Stomach (tissue), 9 donors: ENCODE measurements around the gene MGAT2. TPM values are rescaled to one million over a fixed set of nuclear protein-coding genes. Genes with fewer than 3 reads are reported as not detected.
"Not testable (repeated sequence)": the region's sequence is repeated elsewhere in the genome, so short reads cannot be mapped to it uniquely, and the experiment has no call there.

Source experiments
- DNase-seq, 2 donors: peaks; one replicate each; pipeline versions ENCODE4 v3.0.0 to v3.0.0-alpha.2; 2013 to 2019
- H3K27ac ChIP-seq, 5 donors: fragments of 200-600 bp in 4 of 5; sonication (generic) in 4 of 5; one replicate each; pipeline ENCODE4 v1.5.1; 2013 to 2019; ENCODE audit warnings: mild to moderate bottlenecking in 1 of 5, moderate library complexity in 1 of 5
- H3K27me3 ChIP-seq, 3 donors: fragments of 200-600 bp; sonication (generic); one replicate each; pipeline ENCODE4 v1.5.1; 2017 to 2019; ENCODE audit warnings: mixed run types in 1 of 3
- H3K36me3 ChIP-seq, 4 donors: fragments of 200-600 bp; sonication (generic); 1 replicate in 3 of 4; 2 replicates in 1 of 4; pipeline ENCODE4 v1.5.1; 2016 to 2019
- H3K4me1 ChIP-seq, 4 donors: fragments of 200-600 bp; sonication (generic); one replicate each; pipeline ENCODE4 v1.5.1; 2016 to 2019
- H3K4me3 ChIP-seq, 4 donors: fragments of 200-600 bp; sonication (generic) in 3 of 4; one replicate each; pipeline ENCODE4 v1.5.1; 2016 to 2019; ENCODE audit warnings: mild to moderate bottlenecking in 1 of 4
- H3K9me3 ChIP-seq, 4 donors: fragments of 200-600 bp; sonication (generic); one replicate each; pipeline ENCODE4 v1.5.1; 2016 to 2019
- EP300 ChIP-seq: sonication (generic); formaldehyde crosslinking; IDR thresholded peaks from one replicate; pipeline ENCODE4 v1.6.1; 2017; ENCODE audit warnings: antibody characterized with exemption
- POLR2A ChIP-seq, 4 donors: fragments of 450-650 bp; IDR thresholded peaks; one replicate each; pipeline ENCODE4 v1.6.1; 2016; ENCODE audit warnings: antibody characterized with exemption in 4 of 4, control low read depth in 2 of 4, mild to moderate bottlenecking in 1 of 4, moderate library complexity in 1 of 4
- POLR2AphosphoS5 ChIP-seq, 3 donors: sonication (generic); formaldehyde crosslinking; IDR thresholded peaks; one replicate each; pipeline ENCODE4 v1.6.1; 2016; ENCODE audit warnings: antibody characterized with exemption in 3 of 3
- WGBS, 5 donors: extraction: QIAGEN DNeasy Blood & Tissue Kit in 3 of 5; methylation state at CpG; one replicate each; pipeline versions ENCODE4 v1.1.5 to v1.1.7; 2013 to 2018; 5-methylcytosine and 5-hydroxymethylcytosine counted together
- intact Hi-C: fragments of 100-400 bp; cut with DNase I; formaldehyde crosslinking; loops from one replicate; pipeline ENCODE4 v1.15.1; 2023; ENCODE audit warnings: low total_unique reads
- polyA plus RNA-seq, 3 donors: library from polyadenylated mRNA; stranded (reverse); fragments of 200-250 nt; gene quantifications; one replicate each; pipeline ENCODE4 v1.2.3, GENCODE V29; 2013
- total RNA-seq, 5 donors: library from RNA; depleted of rRNA; stranded (reverse); fragments of >200 nt; gene quantifications; one replicate each; pipeline versions ENCODE4 v1.1.0 to v1.2.3, GENCODE V29; 2014 to 2016
- TF ChIP-seq, protein P1 (sequence below), 7 experiments: fragments of 450-650 bp in 4 of 7; fragments of 200-600 bp in 3 of 7; sonication (generic) in 3 of 7; IDR thresholded peaks; one replicate each; pipeline ENCODE4 v1.5.1; 2016 to 2019; ENCODE audit warnings: antibody characterized with exemption in 7 of 7, control low read depth in 2 of 7, mild to moderate bottlenecking in 1 of 7
- donor health status: healthy with polysubstance abuse.
- donor health status: Bipolar disorder and iron deficiency.
- donor health status: healthy.

MGAT2 gene
- total and polyA plus RNA-seq, 8 donors = 0.58 to 58.2 (median 13.2) TPM

DNA sequence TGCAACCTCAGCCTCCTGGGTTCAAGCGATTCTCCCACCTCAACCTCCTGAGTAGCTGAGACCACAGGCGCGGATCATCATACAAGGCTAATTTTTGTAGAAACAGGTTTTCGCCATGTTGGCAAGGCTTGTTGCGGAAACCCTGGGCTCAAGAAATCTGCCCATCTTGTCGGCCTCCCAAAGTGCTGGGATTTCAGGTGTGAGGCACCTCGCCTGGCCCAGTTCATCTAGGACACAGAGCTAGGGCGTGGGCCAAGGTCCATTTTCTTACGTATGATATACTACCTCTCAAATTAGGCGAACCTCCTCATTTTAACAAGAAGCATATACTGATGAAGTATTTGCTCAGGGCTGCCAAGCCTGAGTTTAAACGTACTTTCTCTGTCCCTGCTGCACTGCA is 36.5 kb upstream of the MGAT2 start:
- intact Hi-C loops = no loop called here
- Histone ChIP-seq H3K4me1 (peaks cover 17 to 54% (median 32%) of the 10 kb centered on the region in 4 donors), H3K36me3 (peaks cover 18 to 34% (median 30%) of the 10 kb centered on the region in 4 donors), H3K27ac (no peak overlapping the region), H3K9me3 (no peaks in the 10 kb centered on the region), H3K27me3 (no peaks in the 10 kb centered on the region), H3K4me3 (peak overlapping the region in 3 of 4 donors; percentile 1 to 88 (median 82))
- DNase-seq = no peak
- no peak for TF ChIP-seq POLR2AphosphoS5 (IDR thresholded peaks at IDR 0.05)
- TF ChIP-seq EP300 = no peak
- TF ChIP-seq POLR2A (IDR thresholded peaks at IDR 0.05) = no peak
- TF ChIP-seq, protein P1, sequence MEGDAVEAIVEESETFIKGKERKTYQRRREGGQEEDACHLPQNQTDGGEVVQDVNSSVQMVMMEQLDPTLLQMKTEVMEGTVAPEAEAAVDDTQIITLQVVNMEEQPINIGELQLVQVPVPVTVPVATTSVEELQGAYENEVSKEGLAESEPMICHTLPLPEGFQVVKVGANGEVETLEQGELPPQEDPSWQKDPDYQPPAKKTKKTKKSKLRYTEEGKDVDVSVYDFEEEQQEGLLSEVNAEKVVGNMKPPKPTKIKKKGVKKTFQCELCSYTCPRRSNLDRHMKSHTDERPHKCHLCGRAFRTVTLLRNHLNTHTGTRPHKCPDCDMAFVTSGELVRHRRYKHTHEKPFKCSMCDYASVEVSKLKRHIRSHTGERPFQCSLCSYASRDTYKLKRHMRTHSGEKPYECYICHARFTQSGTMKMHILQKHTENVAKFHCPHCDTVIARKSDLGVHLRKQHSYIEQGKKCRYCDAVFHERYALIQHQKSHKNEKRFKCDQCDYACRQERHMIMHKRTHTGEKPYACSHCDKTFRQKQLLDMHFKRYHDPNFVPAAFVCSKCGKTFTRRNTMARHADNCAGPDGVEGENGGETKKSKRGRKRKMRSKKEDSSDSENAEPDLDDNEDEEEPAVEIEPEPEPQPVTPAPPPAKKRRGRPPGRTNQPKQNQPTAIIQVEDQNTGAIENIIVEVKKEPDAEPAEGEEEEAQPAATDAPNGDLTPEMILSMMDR (IDR thresholded peaks at IDR 0.05) = no peak
- WGBS, 5 donors = 76 to 83% (median 82%) methylated on average over 11 of the region's 11 CpGs

DNA sequence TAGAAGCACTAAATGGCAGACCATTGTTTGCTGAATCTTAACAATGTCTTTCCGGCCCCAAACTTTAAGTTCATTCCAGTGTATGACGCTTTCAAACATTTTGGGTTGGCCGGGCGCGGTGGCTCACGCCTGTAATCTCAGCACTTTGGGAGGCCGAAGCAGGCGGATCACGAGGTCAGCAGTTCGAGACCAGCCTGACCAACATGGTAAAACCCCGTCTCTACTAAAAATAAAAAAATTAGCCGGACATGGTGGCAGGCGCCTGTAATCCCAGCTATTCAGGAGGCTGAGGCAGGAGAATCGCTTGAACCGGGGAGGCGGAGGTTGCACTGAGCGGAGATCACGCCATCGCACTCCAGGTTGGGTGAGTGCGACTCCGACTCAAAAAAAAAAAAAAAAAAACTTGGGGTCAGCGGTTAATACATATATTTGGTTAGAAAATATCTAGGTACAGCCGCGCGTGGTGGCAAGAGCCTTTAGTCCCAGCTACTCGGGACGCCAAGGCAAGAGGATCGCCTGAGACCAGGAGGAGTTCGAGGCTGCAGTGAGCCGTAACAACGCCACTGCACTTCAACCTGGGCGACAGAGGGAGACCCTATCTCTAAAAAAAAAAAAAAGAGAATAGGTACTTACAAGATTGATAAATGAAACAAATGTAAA is 35.5 kb upstream of the MGAT2 start:
- H3K9me3 ChIP-seq, intact Hi-C loops, H3K27me3 ChIP-seq: not testable (repeated sequence)
- Histone ChIP-seq H3K4me3 (peak overlapping the region; percentile 61 to 92 (median 85)), H3K4me1 (peaks cover 17 to 54% (median 32%) of the 10 kb centered on the region in 4 donors), H3K36me3 (peaks cover 18 to 34% (median 30%) of the 10 kb centered on the region in 4 donors), H3K27ac (peak overlapping the region; percentile 84 to 98 (median 96))
- WGBS, 5 donors = 7 to 14% (median 10%) methylated on average over 32 of the region's 32 CpGs
- DNase-seq = peak in 1 of 2 donors; percentile 50

DNA sequence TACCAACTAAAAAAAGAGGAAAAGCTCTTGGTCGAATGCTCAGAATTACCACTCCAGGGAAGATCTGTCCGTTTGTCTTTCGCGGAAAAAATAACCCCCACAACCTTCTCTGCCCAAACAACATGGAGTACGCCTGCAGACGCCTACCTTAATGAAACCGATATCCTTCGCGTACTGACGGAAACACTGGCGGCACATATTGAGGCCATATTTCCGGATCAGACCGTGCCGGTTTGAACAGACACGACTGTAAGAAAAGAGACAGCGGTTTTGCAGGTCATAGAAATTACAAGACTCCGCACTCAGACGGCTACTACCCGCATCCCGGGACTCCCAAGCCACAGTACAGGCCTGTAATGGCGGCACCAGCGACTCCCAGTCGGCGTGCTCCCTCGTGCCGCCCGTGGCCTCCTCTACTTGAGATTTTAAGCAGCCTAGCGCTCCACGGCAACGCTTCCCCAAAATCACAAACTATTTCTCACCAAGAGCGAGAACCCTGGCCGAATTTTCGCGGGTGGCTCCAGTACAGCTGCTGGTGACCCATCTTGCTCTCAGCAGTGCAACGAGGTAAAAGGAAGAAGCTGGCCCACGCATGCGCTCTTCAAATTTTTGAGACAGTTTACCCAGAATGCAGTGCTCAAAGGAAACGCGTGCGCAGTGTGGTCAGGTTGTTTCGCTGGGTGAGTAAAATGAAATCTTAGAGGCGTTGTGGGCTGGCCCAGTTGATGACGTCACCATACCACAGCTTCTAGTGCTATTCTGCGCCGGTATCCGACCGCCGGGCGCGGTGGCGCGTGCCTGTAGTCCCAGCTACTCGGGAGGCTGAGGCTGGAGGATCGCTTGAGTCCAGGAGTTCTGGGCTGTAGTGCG is 34.6 kb upstream of the MGAT2 start, which contains the start of gene RPS29:
Gene RPS29, minus strand, starts transcription at position 578 of the 870 bp plus-strand sequence. Its CDS starts 34 bp downstream, at position 544.
- intact Hi-C loops = no loop called here
- 0 to 1% (median 0%) methylated on average over 52 to 54 of the region's 55 CpGs for whole genome bisulfite sequencing, 5 donors
- DNase-seq = peak; percentile 99 to 100

DNA sequence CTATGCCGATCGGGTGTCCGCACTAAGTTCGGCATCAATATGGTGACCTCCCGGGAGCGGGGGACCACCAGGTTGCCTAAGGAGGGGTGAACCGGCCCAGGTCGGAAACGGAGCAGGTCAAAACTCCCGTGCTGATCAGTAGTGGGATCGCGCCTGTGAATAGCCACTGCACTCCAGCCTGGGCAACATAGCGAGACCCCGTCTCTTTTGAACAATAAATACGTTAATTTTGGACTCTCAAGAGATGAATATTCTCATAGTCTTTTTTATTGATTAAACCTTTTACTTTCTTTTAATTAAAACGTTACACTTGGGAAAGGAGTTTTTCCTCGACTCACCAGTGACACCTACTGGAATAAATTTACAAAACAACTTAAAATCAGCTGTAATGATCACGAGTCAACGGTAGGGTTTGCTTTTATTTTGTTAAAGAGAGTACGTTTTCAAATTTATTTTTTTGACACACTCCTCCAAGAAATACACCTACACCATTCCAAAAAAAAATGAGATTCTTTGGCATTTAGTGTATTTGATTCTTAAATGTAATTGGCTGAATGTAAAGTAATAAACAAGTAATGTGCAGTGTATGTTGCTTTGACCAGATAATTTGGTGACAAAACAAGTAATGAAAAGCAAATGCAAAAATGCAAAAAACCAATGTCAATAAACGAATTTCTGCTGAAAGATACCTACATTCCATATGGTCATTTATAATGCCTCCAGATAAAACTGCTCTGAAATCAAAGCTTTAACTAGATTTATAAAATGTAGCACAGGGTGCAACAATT is 33.7 kb upstream of the MGAT2 start:
- 0 to 4% (median 1%) methylated on average over 11 to 13 of the region's 21 CpGs for WGBS, 5 donors
- Histone ChIP-seq H3K9me3 (no peaks in the 10 kb centered on the region), H3K27ac (peak overlapping the region; percentile 84 to 98 (median 96)), H3K4me3 (peak overlapping the region; percentile 61 to 92 (median 85)), H3K27me3 (no peaks in the 10 kb centered on the region), H3K36me3 (peaks cover 18 to 30% (median 26%) of the 10 kb centered on the region in 4 donors), H3K4me1 (peaks cover 17 to 48% (median 31%) of the 10 kb centered on the region in 4 donors)
- intact Hi-C loops = no loop called here
- TF ChIP-seq, protein P1 (IDR thresholded peaks at IDR 0.05) = peak in 5 of 7 experiments; percentile 56 to 86 (median 79)
- TF ChIP-seq POLR2AphosphoS5 (IDR thresholded peaks at IDR 0.05) = no peak
- DNase-seq = peak in 1 of 2 donors; percentile 83

More for the DNA sequence above, 34.6 kb upstream of the MGAT2 start, which contains the start of gene RPS29:
- peaks cover 17 to 54% (median 32%) of the 10 kb centered on the region in 4 donors for H3K4me1 ChIP-seq
- peak; percentile 95 to 98 (median 96) for TF ChIP-seq POLR2AphosphoS5 (IDR thresholded peaks at IDR 0.05)
- no peak for TF ChIP-seq EP300
- TF ChIP-seq POLR2A (IDR thresholded peaks at IDR 0.05) = peak in 2 of 4 donors; percentile 86 to 88
- H3K36me3 ChIP-seq = peaks cover 18 to 34% (median 30%) of the 10 kb centered on the region in 4 donors
- H3K9me3 ChIP-seq = no peaks in the 10 kb centered on the region
- H3K4me3 ChIP-seq = peak within 1 kb of the TSS; percentile 61 to 92 (median 85)
- H3K27ac ChIP-seq = peak within 1 kb of the TSS; percentile 84 to 98 (median 96)
- no peaks in the 10 kb centered on the region for H3K27me3 ChIP-seq
